Glutamatergic neuron (in vitro differentiated cells): Measurements from ENCODE around the gene EXOC4. TPM values are rescaled to one million over a fixed set of nuclear protein-coding genes. Genes with fewer than 3 reads are reported as not detected.

ENCODE experiments used
- DNase-seq: peaks from one replicate; pipeline ENCODE4 v3.0.0; 2022
- H3K27ac Mint-ChIP-seq: one replicate; pipeline ENCODE4 v1.8.0; 2020; ENCODE audit warnings: mild to moderate bottlenecking, mixed read lengths, inconsistent platforms; ENCODE audit not compliant: unreplicated experiment
- H3K27me3 Mint-ChIP-seq: one replicate; pipeline ENCODE4 v1.8.0; 2020; ENCODE audit warnings: mild to moderate bottlenecking, moderate library complexity, mixed read lengths, inconsistent platforms; ENCODE audit not compliant: unreplicated experiment
- H3K36me3 Mint-ChIP-seq: one replicate; pipeline ENCODE4 v1.8.0; 2020; ENCODE audit warnings: mild to moderate bottlenecking, mixed read lengths, inconsistent platforms; ENCODE audit not compliant: unreplicated experiment
- H3K4me1 Mint-ChIP-seq: one replicate; pipeline ENCODE4 v1.8.0; 2020; ENCODE audit warnings: mild to moderate bottlenecking, low read depth, mixed read lengths, inconsistent platforms; ENCODE audit not compliant: unreplicated experiment
- H3K4me3 Mint-ChIP-seq: one replicate; pipeline ENCODE4 v1.8.0; 2020; ENCODE audit warnings: mild to moderate bottlenecking, mixed read lengths, inconsistent platforms; ENCODE audit not compliant: unreplicated experiment
- H3K9me3 Mint-ChIP-seq: one replicate; pipeline ENCODE4 v1.8.0; 2020; ENCODE audit warnings: mild to moderate bottlenecking, moderate library complexity, mixed read lengths, inconsistent platforms; ENCODE audit not compliant: unreplicated experiment
- total RNA-seq: library from RNA; stranded (reverse); fragmentation: NEBNext Ultra II Directional; extraction: Animal tissue kit (Norgen Biotek cat#: 25700); gene quantifications from one replicate; pipeline ENCODE4 v1.2.1, GENCODE V29; 2021; ENCODE audit not compliant: unreplicated experiment
- TF ChIP-seq, protein P1 (sequence below): fragments of 200-600 bp; sonication (generic); IDR thresholded peaks from one replicate; pipeline ENCODE4 v1.5.0; 2021; ENCODE audit not compliant: partially characterized antibody, unreplicated experiment

The EXOC4 gene
- total RNA-seq, 1 donor from 2014 or later, result 73.8 TPM

DNA sequence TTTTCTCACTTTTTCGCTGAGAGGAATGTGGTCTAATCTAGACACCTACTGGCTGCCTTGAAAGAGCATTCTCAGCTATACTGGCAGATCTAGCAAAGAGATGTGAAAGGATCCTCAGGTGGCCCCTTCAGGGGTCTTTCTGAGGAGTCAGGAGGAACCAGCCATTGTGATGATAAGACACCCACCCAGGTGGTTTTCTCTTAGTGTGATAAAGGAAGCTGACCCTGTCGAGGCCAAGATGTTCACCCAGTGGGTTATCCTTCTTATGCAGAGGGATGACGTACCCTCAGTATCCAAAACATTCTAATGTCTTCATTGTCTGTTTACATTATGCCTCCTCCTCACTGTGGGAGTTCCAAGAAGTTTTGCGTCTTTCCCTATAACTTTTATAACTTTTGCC lies 776.0 kb downstream of the EXOC4 start:
- Mint-ChIP-seq H3K9me3 (no peaks in the 10 kb centered on the region), H3K27ac (no peak overlapping the region), H3K4me1 (peaks cover 2% of the 10 kb centered on the region), H3K36me3 (no peaks in the 10 kb centered on the region), H3K4me3 (no peak overlapping the region), H3K27me3 (no peaks in the 10 kb centered on the region)
- TF ChIP-seq, protein P1, sequence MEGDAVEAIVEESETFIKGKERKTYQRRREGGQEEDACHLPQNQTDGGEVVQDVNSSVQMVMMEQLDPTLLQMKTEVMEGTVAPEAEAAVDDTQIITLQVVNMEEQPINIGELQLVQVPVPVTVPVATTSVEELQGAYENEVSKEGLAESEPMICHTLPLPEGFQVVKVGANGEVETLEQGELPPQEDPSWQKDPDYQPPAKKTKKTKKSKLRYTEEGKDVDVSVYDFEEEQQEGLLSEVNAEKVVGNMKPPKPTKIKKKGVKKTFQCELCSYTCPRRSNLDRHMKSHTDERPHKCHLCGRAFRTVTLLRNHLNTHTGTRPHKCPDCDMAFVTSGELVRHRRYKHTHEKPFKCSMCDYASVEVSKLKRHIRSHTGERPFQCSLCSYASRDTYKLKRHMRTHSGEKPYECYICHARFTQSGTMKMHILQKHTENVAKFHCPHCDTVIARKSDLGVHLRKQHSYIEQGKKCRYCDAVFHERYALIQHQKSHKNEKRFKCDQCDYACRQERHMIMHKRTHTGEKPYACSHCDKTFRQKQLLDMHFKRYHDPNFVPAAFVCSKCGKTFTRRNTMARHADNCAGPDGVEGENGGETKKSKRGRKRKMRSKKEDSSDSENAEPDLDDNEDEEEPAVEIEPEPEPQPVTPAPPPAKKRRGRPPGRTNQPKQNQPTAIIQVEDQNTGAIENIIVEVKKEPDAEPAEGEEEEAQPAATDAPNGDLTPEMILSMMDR, result no peak
- no peak for DNase-seq

DNA sequence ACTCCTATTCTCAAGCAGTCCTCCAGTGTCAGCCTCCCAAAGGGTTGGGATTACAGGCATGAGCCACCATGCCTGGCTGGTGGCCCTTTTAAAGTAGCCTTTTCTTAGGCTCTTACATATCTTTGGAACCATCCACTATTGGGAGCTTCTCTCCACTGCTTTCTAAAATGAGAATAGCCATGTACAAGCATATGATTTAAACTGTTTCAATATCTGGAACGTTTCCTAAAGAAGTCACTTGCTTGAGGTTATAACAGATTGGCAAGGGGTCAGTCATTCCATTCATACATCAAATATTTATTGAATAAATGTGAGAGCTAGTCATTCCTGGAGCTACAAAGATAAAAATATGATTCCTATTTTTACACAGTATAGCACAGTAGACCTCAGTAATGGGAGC lies 776.9 kb downstream of the EXOC4 start:
- TF ChIP-seq, protein P1, result no peak
- Mint-ChIP-seq H3K4me3 (no peak overlapping the region), H3K36me3 (no peaks in the 10 kb centered on the region), H3K4me1 (peaks cover 2% of the 10 kb centered on the region), H3K27me3 (no peaks in the 10 kb centered on the region), H3K27ac (no peak overlapping the region), H3K9me3 (peaks cover 1% of the 10 kb centered on the region)
- DNase-seq, result no peak

DNA sequence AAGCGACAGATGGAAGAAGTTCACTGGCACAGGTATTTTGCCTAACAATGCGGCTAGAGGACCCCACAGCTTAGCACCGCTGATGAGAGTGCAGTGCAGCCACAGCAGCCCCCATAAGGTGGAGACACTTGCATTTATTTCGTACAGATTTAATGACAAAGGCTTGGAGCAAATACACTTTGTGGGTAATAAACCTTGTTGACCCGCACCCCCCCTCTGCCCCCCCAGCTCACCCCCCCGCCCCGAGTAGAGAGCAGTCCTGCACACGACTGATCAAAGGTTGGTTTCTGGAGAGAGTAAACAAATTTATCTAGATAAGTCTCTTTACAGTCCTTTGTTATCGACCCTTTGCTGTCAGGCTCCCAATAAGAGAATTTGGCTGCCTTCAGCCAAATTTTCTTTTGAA lies 777.6 kb downstream of the EXOC4 start:
- no peak overlapping the region for H3K4me3 Mint-ChIP-seq
- no peak overlapping the region for H3K27ac Mint-ChIP-seq
- no peaks in the 10 kb centered on the region for H3K27me3 Mint-ChIP-seq
- peaks cover 2% of the 10 kb centered on the region for H3K4me1 Mint-ChIP-seq
- TF ChIP-seq, protein P1, result no peak
- H3K36me3 Mint-ChIP-seq, result no peaks in the 10 kb centered on the region
- peaks cover 3% of the 10 kb centered on the region for H3K9me3 Mint-ChIP-seq
- DNase-seq, result no peak

DNA sequence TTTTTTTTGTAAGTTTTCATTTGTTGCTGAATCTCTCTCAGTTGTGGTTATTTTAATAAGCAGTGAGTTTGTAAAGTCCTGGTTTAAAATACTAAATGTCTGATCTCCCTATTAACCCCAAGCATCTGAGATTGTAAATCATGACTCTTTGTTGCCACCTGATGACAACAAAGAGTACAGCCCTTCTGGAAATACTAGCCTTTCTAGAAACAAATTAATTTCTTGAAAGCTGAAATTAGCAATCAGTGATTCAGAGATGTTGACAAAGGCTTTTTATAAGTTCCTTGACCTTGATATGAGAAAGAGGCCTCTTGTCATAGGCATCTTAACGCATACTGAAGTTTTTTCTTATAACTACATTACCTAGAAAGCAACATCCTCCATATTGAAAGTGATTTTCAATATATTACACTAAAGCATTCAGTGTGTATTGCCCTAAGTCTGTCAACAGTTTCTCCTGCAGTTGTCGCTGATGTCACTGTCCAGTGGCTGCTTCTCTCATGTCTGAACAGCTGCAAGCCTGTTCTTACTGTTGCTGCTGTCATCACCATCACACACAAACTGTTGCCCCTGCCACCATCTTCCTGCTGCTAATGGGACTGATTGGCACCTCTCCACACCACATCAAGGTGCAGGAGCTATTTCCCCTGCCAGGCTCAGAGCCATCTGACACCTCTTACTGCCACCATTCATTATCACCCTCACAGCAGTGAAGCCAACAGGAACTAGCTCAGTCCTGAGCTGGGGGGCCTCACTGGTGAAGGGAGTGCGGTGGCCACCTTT lies 779.1 kb downstream of the EXOC4 start:
- DNase-seq, result no peak
- no peak overlapping the region for H3K27ac Mint-ChIP-seq
- peaks cover 2% of the 10 kb centered on the region for H3K4me1 Mint-ChIP-seq
- no peaks in the 10 kb centered on the region for H3K36me3 Mint-ChIP-seq
- H3K4me3 Mint-ChIP-seq, result no peak overlapping the region
- peaks cover 3% of the 10 kb centered on the region for H3K9me3 Mint-ChIP-seq
- H3K27me3 Mint-ChIP-seq, result no peaks in the 10 kb centered on the region
- TF ChIP-seq, protein P1, result no peak

DNA sequence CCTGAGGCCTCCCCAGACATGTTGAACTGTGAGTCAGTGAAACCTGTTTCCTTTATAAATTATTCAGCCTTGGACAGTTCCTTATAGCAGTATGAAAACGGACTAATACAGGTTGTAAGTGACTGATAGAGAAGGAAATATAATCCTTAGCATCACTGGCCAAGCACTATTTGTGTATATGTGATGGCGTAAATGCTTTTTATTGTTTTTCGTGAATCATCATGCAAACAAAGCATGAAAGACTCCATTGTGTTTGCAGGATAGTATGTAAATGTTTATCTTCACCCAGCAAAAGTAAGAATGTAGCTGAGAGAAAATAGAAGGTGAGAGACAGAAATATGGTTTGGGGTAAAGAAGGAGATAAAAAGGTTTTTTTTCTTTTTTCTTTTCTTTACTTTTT lies 781.8 kb downstream of the EXOC4 start:
- no peak overlapping the region for H3K27ac Mint-ChIP-seq
- peaks cover 3% of the 10 kb centered on the region for H3K9me3 Mint-ChIP-seq
- H3K4me1 Mint-ChIP-seq, result peaks cover 9% of the 10 kb centered on the region
- no peak for DNase-seq
- H3K4me3 Mint-ChIP-seq, result no peak overlapping the region
- H3K27me3 Mint-ChIP-seq, result no peaks in the 10 kb centered on the region
- no peaks in the 10 kb centered on the region for H3K36me3 Mint-ChIP-seq
- TF ChIP-seq, protein P1, result no peak
